OCI-LY1 (cell line): ENCODE measurements around the gene SLC43A1.

Experiments used
- CTCF ChIP-seq: fragments of 200-600 bp; sonication (generic), shearing (Covaris generic); IDR thresholded peaks from 2 replicates; pipeline ENCODE4 v1.5.1; 2017; ENCODE audit warnings: mild to moderate bottlenecking, antibody characterized with exemption, low read length, moderate library complexity, mixed read lengths
- EZH2 ChIP-seq: fragments of 200-600 bp; sonication (generic), shearing (Covaris generic); IDR thresholded peaks from 2 replicates; pipeline ENCODE4 v1.8.0; 2017; ENCODE audit warnings: borderline replicate concordance, mixed run types, mild to moderate bottlenecking, antibody characterized with exemption, low read length, moderate library complexity, mixed read lengths

- TF ChIP-seq CTCF (no peak), EZH2 (no peak)
Measured at GRCh38 chr11:57530215-57530595, 14.7 kb upstream of the SLC43A1 start.
